ENCODE data around the gene PPIL4. TPM values are rescaled to one million over a fixed set of nuclear protein-coding genes. Genes with fewer than 3 reads are reported as not detected.

PPIL4 gene
- total and polyA plus RNA-seq, 7 donors: 6.9 to 32.4 (median 14.7) TPM

- intact Hi-C loops (cut with DNase I): no loop called here
- peaks cover 0 to 62% of the 10 kb centered on the region in 2 donors for H3K36me3 ChIP-seq (ENCODE audit: insufficient read depth in 1 of 2, low read depth in 1 of 2)
- H3K27me3 ChIP-seq (ENCODE audit: insufficient read depth in 3 of 3, low read length in 2 of 3): no peaks in the 10 kb centered on the region
- no peak overlapping the region for H3K27ac ChIP-seq
- DNase-seq (no peak), ATAC-seq (no peak)
- TF ChIP-seq CTCF (IDR thresholded peaks at IDR 0.05): no peak
- no peaks in the 10 kb centered on the region for H3K9me3 ChIP-seq
- no peak overlapping the region for H3K4me3 ChIP-seq
- 85 to 92% (median 87%) methylated on average over 5 of the region's 5 CpGs for WGBS, 3 donors
- no peaks in the 10 kb centered on the region for H3K4me1 ChIP-seq
Measured at GRCh38 chr6:149513915-149514314, 31.9 kb downstream of the PPIL4 start.

DNA sequence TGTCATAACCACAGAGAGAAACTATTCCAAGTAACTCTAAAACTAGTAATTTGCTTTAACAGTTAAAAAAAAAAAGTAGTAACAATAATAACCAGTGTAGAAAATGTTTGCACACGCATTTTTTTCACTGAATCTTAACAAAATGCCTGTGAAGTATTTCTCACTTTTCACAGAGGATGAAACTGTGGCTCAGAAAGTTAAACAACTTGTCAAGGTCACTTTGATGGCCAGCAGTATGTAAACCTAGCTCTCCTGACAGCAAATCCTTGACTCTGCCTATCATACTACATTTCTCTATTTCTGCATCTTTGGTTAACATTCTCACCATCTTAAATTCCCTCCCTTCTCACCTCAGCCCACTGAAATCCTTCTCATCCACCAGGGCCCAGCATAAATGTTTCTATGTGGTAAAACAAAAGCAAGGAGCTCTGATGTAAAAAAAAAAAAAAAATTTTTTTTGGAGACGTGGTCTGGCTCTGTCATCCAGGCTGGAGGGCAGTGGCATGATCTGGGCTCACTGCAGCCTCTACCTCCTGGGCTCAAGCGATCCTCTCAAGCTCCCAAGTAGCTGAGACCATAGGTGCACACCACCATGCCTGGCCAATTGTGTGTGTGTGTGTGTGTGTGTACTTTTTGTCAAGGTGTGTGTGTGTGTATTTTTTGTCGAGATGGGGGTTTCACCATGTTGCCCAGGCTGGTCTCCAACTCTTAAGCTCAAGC is 34.9 kb downstream of the PPIL4 start:
- ATAC-seq: no peak
- no peaks in the 10 kb centered on the region for H3K27me3 ChIP-seq (ENCODE audit: insufficient read depth in 3 of 3, low read length in 2 of 3)
- intact Hi-C loops (cut with DNase I): no loop called here
- H3K36me3 ChIP-seq (ENCODE audit: insufficient read depth in 1 of 2, low read depth in 1 of 2): peaks cover 0 to 62% of the 10 kb centered on the region in 2 donors
- no peak overlapping the region for H3K4me3 ChIP-seq
- no peak for TF ChIP-seq CTCF (IDR thresholded peaks at IDR 0.05)
- no peak for DNase-seq
- 78 to 91% (median 82%) methylated on average over 4 of the region's 4 CpGs for WGBS, 3 donors
- H3K4me1 ChIP-seq: no peaks in the 10 kb centered on the region
- no peak overlapping the region for H3K27ac ChIP-seq
- no peaks in the 10 kb centered on the region for H3K9me3 ChIP-seq

- no peaks in the 10 kb centered on the region for H3K4me1 ChIP-seq
- intact Hi-C loops (cut with DNase I): no loop called here
- H3K27ac ChIP-seq: no peak overlapping the region
- WGBS, 3 donors: 62 to 70% (median 68%) methylated on average over 3 of the region's 3 CpGs
- no peak for DNase-seq
- no peaks in the 10 kb centered on the region for H3K27me3 ChIP-seq (ENCODE audit: insufficient read depth in 3 of 3, low read length in 2 of 3)
- peaks cover 0 to 67% of the 10 kb centered on the region in 2 donors for H3K36me3 ChIP-seq (ENCODE audit: insufficient read depth in 1 of 2, low read depth in 1 of 2)
- H3K9me3 ChIP-seq: no peaks in the 10 kb centered on the region
- ATAC-seq: no peak
- no peak for TF ChIP-seq CTCF (IDR thresholded peaks at IDR 0.05)
- no peak overlapping the region for H3K4me3 ChIP-seq
Measured at GRCh38 chr6:149508485-149508884, 37.4 kb downstream of the PPIL4 start.

DNA sequence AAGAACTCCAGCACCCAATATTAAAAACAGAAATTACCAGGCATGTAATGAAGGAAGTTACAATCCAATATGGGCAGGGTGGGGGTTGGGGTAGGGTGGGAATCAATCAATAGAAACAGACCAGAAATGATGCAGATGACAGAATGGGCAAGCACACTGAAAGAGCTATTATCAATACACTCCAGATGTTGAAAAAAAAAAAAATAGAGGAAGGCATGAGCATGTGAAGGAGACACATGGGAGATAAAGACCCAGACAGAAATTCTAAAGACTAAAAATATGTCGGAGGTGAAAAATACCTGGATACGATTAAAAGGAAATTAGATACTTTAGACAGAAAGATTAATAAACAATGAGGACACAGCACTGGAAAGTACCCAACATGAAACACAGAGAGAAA is 42.0 kb downstream of the PPIL4 start:
- 43 to 76% (median 49%) methylated on average over 2 of the region's 2 CpGs for WGBS, 3 donors
- no peak overlapping the region for H3K4me3 ChIP-seq
- peaks cover 0 to 36% of the 10 kb centered on the region in 2 donors for H3K36me3 ChIP-seq (ENCODE audit: insufficient read depth in 1 of 2, low read depth in 1 of 2)
- H3K27ac ChIP-seq: no peak overlapping the region
- TF ChIP-seq CTCF (IDR thresholded peaks at IDR 0.05): no peak
- no peaks in the 10 kb centered on the region for H3K9me3 ChIP-seq
- intact Hi-C loops (cut with DNase I): no loop called here
- ATAC-seq (no peak), DNase-seq (no peak)
- peaks cover 4% of the 10 kb centered on the region for H3K4me1 ChIP-seq
- no peaks in the 10 kb centered on the region for H3K27me3 ChIP-seq (ENCODE audit: insufficient read depth in 3 of 3, low read length in 2 of 3)

- ATAC-seq (no peak), DNase-seq (no peak)
- TF ChIP-seq CTCF (IDR thresholded peaks at IDR 0.05): no peak
- H3K36me3 ChIP-seq (ENCODE audit: insufficient read depth in 1 of 2, low read depth in 1 of 2): peaks cover 0 to 36% of the 10 kb centered on the region in 2 donors
- H3K9me3 ChIP-seq: no peaks in the 10 kb centered on the region
- no peak overlapping the region for H3K27ac ChIP-seq
- intact Hi-C loops (cut with DNase I): no loop called here
- WGBS, 3 donors: 89 to 95% (median 90%) methylated on average over 2 of the region's 2 CpGs
- peaks cover 9% of the 10 kb centered on the region for H3K4me1 ChIP-seq
- no peaks in the 10 kb centered on the region for H3K27me3 ChIP-seq (ENCODE audit: insufficient read depth in 3 of 3, low read length in 2 of 3)
- H3K4me3 ChIP-seq: no peak overlapping the region
Measured at GRCh38 chr6:149503276-149503675, 42.6 kb downstream of the PPIL4 start.
